HG02885 (cell line): ENCODE measurements around the gene NPM1.
"Not testable (repeated sequence)": the region's sequence is repeated elsewhere in the genome, so short reads cannot be mapped to it uniquely, and the experiment has no call there.

ENCODE experiments used
- ATAC-seq: cut with Tn5 transposase; IDR thresholded peaks from one replicate; pipeline ENCODE4 v1.9.1; 2021; ENCODE audit warnings: mild to moderate bottlenecking; ENCODE audit not compliant: unreplicated experiment, poor library complexity

The NPM1 gene, protein sequence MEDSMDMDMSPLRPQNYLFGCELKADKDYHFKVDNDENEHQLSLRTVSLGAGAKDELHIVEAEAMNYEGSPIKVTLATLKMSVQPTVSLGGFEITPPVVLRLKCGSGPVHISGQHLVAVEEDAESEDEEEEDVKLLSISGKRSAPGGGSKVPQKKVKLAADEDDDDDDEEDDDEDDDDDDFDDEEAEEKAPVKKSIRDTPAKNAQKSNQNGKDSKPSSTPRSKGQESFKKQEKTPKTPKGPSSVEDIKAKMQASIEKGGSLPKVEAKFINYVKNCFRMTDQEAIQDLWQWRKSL

DNA sequence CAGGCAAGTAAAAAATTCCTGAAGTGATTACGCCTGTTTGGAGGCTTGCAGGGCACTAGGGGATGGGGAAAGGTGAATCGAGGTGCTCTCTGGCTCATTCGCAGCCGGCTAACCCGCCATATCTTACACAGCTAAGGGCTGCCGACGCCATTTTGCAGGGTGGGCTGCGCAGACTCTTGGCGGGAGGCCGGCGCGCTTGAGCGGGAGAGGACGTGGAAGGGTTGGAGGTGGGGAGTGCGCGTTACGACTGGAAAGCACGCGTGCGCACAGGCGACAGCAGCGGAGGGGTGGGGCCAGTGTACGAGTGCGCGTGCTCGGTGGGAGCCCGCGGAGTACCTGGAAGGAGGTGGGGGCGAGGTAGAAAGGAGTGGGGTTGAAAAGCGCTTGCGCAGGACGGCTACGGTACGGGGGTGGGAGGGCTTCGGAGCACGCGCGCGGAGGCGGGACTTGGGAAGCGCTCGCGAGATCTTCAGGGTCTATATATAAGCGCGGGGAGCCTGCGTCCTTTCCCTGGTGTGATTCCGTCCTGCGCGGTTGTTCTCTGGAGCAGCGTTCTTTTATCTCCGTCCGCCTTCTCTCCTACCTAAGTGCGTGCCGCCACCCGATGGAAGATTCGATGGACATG, at the start of gene NPM1:
Gene NPM1, plus strand, starts transcription at position 505 of the 625 bp plus-strand sequence. Its CDS starts 100 bp downstream, at position 605.
- peak; percentile 82 for ATAC-seq

DNA sequence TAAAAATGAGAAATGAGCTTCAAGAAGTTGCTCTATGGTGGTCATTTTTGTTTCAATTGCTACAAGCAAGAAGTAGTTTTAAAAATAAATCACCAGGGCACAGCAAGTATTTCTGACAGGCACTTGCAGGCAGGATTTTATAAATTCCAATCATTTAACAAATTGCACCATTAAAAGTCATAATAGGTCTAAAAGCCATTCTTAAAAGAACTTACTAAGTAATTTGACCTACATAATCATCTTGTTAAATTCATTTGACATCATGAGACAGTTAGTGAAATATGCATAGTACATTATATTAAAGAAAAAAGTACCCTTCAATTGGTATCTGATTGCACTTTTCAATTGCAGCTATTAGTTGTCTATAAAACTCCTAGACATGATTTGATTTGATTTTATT, 47.6 kb upstream of the NPM1 start:
- ATAC-seq: no peak

DNA sequence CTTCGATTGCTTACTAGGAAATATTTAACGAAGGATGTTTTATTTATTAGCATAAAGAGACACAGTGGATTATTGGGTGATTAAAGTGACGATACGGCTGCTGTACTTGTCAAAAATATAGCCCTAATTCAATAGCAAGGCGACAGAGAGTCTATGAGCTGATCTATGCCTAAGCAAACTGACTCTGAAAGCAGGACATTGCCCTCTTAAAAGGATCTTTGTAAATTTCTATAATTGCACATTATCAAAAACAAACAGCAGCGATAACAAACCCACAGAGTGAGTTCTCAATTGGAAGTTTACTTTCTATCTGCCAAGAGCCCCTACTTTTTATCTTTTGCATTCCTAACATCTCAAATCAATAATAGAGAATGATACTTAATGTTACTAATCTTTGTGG, 47.2 kb upstream of the NPM1 start:
- no peak for ATAC-seq

DNA sequence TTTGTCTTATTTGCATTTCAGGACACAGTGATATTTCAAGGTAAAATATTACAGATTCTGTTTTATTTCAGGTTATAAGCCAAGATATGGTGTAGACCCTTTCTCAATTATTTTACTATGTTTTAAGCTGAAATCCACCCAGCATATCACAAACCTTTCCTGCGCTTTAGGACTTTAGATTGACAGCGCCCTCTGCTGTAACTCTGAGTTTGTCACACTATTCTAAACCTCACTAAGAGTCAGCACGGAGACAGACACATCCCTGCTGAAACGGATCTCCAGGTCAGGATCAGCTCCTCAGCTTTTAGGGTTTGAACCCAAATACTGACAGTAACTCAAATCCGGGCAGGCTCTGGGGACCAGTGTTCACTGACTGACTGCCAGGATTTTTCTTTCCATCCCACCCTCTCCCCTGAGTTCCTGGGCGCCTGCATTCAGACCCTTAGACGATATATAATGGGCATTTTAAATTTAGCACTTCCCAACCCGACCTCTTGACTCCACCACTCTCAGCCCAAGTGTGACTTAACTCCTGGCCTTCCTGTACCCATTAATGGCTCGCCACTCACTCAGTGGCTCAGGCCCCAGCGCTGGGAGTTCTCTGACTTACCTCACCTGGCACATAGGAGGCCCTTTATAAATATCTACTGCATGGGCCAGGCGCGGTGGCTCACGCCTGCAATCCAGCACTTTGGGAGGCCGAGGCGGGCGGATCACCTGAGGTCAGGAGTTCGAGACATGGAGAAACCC, 45.1 kb upstream of the NPM1 start:
- peak; percentile 62 for ATAC-seq

DNA sequence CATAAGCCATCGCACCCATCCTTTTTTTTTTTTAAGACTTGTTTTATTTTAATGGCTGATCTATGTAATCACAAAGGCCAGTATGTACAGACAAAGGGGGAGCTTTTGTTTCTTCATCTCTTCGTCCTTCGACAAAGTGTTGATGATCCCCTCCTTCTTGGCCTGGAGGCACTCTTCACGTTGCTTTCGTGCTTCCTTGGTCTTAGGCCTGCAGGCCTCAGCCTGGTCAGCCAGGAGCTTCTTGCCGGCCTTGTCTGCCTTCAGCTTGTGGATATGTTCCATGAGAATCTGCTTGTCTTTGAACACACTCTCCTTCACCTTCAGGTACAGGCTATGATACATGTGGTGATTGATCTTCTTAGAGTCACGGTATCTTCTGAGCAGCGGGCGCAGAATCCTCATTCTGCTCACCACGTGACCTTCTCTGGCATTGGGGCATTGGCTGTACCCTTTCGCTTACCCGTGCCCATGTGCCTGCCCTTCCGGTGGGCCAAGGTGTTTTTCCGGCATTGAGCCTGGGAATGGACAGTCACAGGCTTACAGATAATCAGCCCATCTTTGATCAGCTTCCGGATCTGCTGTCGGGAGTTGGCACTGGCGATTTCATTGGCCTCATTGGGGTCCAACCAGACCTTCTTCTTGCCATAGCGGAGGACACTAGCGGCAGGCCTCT, 42.6 kb upstream of the NPM1 start:
- ATAC-seq: no peak

DNA sequence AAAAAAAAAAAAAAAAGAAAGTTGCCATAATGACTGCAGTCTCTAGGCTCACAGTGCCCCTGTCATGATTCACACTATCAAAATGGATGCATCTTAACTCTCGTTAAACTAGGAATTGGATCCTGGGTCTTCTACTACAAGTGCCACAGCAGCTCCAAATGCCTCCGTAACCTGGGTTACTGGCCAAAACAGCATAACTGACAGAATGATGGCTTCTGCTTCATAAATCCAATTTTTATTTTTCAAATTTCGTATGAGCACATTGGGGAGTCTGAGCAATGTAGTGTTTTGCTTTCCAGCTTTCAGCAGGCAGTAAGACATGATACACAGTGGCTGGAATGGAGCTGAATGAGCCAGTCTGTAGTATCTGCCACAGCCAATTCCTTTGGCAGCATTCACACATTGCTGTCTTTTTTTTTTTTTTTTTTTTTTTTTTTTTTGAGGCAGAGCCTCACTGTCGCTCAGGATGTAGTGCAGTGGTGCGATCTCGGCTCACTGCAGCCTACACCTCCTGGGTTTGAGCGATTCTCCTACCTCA, 36.0 kb upstream of the NPM1 start:
- ATAC-seq: no peak

DNA sequence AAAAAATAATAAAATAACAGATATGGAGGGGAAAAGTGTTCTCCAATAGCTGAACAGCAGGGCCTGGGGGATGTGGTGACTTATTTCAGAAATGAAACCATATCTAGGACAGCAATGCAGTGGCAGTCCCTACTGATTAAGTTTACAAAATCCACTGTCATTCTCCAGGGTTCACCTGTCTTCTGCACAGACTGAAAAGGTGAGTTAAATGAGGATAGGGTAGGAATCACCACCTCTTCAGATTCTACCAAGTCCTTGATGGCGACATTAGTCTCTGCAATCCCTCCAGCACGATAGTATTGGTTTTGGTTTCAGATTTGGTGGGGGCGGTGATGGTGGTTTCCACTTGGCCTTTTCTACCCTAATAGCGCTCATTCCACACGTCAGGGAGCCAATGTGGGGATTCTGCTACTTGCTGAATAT, 32.3 kb upstream of the NPM1 start:
- peak; percentile 94 for ATAC-seq

DNA sequence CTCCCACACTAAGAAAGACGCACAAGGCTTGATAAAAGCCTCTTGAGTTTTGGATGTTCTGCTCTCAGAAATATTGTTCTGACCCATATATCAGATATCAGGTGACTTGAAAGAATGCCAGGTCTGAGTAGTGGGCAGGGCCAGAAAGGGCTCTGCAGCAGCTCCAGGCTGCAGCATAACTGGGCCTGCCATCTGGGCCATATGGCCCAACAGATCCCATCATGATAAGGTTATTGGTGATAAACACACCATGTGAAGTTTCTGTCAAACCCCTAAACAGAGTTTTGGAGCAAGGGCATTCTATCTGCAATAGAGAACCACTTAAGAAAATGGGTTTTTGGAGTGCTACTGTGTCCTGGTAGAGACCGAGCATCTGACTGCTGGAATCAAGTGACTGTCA, 29.8 kb upstream of the NPM1 start:
- ATAC-seq: no peak

DNA sequence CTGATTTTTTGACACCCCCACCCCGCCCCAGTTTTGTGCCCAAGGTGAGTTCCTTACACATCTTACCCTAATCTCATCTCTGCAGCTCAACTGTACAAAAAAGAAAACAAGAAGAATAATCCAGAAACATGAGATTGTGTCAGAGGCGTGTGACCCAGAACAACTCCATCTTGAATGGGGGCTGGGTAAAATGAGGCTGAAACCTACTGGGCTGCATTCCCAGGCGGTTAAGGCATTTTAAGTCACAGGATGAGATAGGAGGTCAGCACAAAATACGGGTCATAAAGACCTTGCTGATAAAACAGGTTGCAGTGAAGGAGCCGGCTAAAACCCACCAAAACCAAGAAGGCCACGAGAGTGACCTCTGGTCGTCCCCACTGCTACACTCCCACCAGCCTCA, 26.5 kb upstream of the NPM1 start:
- not testable (repeated sequence) for ATAC-seq

DNA sequence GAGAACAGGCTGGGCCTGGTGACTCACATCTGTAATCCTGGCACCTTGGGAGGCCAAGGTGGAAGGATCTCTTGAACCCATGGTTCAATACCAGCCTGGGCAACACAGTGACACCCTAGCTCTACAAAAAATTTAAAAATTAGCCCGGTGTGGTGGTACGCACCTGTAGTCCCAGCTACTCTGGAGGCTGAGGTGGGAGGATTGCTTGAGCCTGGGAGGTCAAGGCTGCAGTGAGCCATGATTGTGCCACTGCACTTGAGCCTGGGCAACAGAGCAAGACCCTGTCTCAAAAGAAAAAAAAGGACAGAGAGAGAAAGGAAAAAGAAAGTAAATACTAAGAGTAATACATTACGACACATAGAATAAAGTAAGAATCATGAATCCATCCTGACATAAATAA, 24.4 kb upstream of the NPM1 start:
- not testable (repeated sequence) for ATAC-seq

DNA sequence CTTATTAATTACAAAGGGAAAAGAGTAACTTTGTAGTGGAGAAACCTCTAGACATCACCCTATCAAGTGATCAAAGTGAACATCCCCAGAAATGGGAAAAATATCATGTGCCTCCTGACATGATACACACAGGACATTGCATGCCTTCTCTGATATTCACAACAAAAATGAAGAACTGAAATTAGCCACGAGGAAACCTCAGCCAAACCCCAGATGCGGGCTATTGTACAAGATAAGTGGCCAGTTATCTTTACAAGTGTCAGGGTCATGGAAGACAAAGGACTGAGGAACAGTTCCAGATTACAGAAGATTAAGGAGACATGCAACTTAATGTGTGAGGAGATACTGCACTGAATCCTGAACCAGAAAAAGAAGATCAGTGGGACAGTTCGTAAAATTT, 23.8 kb upstream of the NPM1 start:
- ATAC-seq: peak; percentile 76

DNA sequence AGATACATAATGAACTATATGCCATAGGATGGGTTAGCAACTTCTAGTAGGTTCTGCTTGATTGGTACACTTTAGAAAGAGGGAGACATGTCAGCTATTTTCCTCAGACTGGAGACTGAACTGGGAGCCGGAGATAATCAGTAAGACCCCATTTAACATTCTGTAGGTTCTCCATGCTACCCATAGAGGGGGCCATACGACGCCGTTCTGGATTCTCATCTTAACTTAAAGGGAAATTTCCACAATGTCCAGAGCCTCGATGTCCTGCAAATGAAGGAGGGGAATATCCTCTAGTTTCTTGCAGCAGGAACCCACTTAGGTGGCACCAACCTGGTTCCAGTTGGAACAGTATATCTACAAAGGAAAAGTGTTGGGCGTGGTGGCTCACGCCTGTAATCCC, 22.3 kb upstream of the NPM1 start:
- ATAC-seq: no peak

DNA sequence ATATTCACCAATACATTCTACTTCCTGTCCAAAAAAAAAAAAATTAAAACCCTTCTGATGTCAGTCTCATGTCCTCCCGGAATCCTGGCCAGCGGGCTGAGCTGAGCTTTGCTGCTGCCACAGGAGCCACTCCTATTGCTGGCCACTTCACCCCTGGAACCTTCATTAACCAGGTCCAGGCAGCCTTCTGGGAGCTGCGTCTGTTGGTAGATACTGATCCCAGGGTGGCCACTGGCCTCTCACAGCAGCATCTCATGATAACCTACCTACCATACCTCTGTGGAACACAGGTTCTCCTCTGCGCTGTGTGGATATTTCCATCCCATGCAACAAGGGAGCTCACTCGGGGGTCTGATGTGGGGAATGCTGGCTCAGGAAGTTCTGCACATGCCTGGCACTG, 21.0 kb upstream of the NPM1 start:
- no peak for ATAC-seq

DNA sequence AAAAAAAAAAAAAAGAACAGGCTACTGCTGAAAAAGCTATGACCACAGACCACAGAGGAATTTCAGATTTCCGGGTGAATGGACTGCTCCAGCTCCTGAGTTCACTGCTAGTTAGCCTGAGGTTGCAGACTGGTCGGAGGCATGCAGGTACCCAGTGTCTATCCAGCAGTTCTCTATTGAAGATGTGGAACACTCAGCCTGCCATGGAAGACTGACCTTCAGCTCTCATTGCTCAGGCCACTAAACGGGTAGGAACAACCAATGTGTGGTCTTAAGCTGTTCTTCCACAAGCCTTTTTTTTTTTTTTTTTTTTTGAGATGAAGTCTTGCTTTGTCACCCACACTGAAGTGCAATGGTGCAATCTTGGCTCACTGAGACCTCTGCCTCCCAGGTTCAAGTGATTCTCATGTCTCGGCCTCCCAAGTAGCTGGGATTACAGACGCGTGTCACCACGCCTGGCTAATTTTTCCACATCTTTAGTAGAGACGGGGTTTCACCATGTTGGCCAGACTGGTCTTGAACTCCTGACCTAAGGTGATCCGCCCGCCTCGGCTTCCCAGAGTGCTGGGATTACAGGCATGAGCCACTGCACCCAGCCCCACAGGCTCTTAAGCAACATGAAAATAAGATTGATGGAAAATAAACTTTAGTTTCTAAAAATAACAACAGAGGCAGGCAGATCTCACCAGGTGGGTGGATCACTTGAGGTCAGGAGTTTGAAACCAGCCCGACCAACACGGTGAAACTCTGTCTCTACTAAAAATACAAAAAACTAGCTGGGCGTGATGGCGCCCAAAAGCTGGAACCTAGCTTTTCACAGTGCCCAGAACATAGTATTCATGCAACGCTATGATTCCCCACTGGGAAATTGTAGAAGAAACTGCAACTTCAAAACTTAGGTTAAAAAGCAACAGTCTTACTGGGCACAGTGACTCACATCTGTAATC, 20.0 kb upstream of the NPM1 start:
- peak; percentile 64 for ATAC-seq

DNA sequence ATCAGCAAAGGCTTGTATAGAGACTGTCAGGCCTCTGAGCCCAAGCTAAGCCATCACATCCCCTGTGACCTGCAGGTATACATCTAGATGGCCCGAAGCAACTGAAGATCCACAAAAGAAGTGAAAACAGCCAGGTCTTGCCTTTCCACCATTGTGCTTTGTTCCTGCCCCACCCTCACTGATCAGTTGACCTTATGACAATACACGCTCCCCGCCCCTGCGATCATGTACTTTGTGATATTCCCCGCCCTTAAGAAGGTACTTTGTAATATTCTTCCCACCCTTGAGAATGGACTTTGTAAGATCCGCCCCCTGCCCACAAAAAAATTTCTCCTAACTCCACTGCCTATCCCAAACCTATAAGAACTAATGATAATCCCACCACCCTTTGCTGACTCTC, 18.6 kb upstream of the NPM1 start:
- no peak for ATAC-seq

DNA sequence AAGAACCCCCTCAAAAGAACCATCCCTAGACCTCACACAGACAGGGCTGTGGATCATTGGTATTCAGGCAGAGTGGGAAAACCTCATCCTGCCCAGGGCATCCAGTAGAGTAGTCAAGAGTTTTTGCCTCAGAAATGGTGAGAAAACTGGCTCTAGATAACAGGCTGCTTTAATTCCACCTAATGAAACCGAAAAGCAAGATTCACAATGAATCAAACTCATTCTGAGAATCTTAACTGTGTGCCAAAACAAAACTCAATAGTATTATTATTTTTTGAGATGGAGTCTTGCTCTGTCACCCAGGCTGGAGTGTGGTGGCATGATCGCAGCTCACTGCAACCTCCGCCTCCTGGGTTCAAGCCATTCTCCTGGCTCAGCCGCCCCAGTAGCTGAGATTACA, 17.8 kb upstream of the NPM1 start:
- ATAC-seq: no peak

DNA sequence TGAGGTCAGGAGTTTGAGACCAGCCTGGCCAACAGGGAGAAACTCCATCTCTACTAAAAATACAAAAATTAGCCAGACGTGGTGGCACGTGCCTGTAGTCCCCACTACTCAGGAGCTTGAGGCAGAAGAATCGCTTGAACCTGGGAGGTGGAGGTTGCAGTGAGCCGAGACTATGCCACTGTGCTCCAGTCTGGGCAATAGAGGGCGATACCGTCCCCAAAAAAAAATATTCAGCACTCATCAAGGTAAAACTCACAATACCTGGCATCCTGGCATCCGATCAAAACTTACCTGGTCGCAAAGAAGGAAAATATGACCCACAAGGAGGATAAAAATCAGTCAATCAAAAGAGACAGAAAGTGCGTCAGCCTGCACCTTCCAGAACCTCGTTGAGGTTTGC, 16.8 kb upstream of the NPM1 start:
- not testable (repeated sequence) for ATAC-seq

DNA sequence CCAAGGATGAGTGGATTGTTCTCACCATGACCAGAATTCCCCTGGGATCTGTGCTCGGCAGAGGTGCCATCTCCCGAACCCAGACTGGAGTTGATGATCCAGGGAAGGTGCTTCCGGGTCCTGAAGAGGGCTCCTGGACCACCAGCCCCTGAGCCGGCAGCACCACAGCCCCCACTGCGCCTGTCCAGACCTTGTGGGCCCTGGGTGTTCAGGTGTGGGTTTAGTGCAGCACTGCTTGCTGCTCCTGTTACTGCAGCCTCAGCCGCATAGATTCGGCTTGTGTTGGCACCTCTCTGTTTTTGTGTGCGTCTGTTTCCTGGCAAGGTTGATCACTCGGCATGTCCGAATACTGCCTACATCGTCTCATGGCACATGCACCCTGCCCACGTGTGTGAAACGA, 16.3 kb upstream of the NPM1 start:
- ATAC-seq: no peak

DNA sequence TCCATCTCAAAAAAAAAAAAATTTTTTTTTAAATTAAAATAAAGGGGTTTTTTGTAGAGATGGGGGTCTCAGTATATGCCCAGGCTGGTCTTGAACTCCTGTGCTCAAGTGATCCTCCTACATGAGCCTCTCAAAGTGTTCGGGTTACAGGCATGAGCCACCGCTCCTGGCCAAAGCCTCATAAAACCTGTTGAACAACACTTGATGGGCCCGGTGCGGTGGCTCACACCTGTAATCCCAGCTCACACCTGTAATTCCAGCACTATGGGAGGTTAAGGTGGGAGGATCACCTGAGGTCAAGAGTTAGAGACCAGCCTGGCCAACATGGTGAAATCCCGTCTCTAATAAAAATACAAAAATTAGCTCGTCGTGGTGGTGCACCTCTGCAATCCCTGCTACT, 7.7 kb upstream of the NPM1 start:
- ATAC-seq: no peak

DNA sequence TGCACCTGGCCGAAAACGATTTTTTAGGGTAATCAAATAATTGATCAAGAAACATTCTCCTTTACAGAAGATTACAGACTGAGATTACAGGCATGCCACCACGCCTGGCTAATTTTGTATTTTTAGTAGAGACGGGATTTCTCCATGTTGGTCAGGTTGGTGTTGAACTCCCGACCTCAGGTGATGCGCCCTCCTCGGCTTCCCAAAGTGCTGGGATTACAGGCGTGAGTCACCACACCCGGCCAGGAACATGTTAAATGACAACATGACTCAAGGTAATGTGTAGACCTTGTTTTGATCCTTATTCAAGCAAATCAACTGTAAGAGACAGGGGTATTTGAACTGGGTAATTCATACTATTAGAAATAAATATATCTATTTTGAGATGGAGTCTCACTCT, 3.2 kb upstream of the NPM1 start:
- not testable (repeated sequence) for ATAC-seq
